Measurements from ENCODE around the gene SLC8B1.

SLC8B1 gene

GRCh38 chr12:113290506-113290905, 44.4 kb downstream of the SLC8B1 start:
- TF ChIP-seq MAX (IDR thresholded peaks at IDR 0.05; ENCODE audit: low read depth, low read length) (no peak), CTCF (IDR thresholded peaks at IDR 0.05; ENCODE audit: low read depth, low read length) (no peak), POLR2A (IDR thresholded peaks at IDR 0.05; ENCODE audit: extremely low read depth, insufficient read length) (no peak), MYC (IDR thresholded peaks at IDR 0.05; ENCODE audit: low read depth, low read length) (no peak)
- no peak for DNase-seq (ENCODE audit: low read depth)
- H3K4me3 ChIP-seq (ENCODE audit: low read depth, low read length), result no peak overlapping the region

- no peak for DNase-seq (ENCODE audit: low read depth)
- H3K4me3 ChIP-seq (ENCODE audit: low read depth, low read length), result no peak overlapping the region
- TF ChIP-seq MYC (IDR thresholded peaks at IDR 0.05; ENCODE audit: low read depth, low read length) (no peak), MAX (IDR thresholded peaks at IDR 0.05; ENCODE audit: low read depth, low read length) (no peak), POLR2A (IDR thresholded peaks at IDR 0.05; ENCODE audit: extremely low read depth, insufficient read length) (no peak), CTCF (IDR thresholded peaks at IDR 0.05; ENCODE audit: low read depth, low read length) (no peak)
These were observed 45.5 kb downstream of the SLC8B1 start for GRCh38 chr12:113289361-113289760.

GRCh38 chr12:113287899-113288282, 47.0 kb downstream of the SLC8B1 start:
- no peak overlapping the region for H3K4me3 ChIP-seq (ENCODE audit: low read depth, low read length)
- no peak for TF ChIP-seq CTCF (IDR thresholded peaks at IDR 0.05; ENCODE audit: low read depth, low read length)
- TF ChIP-seq MYC (IDR thresholded peaks at IDR 0.05; ENCODE audit: low read depth, low read length), result no peak
- TF ChIP-seq POLR2A (IDR thresholded peaks at IDR 0.05; ENCODE audit: extremely low read depth, insufficient read length), result no peak
- no peak for TF ChIP-seq MAX (IDR thresholded peaks at IDR 0.05; ENCODE audit: low read depth, low read length)
- DNase-seq (ENCODE audit: low read depth), result no peak

GRCh38 chr12:113287146-113287898, 47.6 kb downstream of the SLC8B1 start:
- DNase-seq (ENCODE audit: low read depth), result no peak
- no peak for TF ChIP-seq CTCF (IDR thresholded peaks at IDR 0.05; ENCODE audit: low read depth, low read length)
- TF ChIP-seq MAX (IDR thresholded peaks at IDR 0.05; ENCODE audit: low read depth, low read length), result no peak
- no peak for TF ChIP-seq POLR2A (IDR thresholded peaks at IDR 0.05; ENCODE audit: extremely low read depth, insufficient read length)
- TF ChIP-seq MYC (IDR thresholded peaks at IDR 0.05; ENCODE audit: low read depth, low read length), result no peak
- H3K4me3 ChIP-seq (ENCODE audit: low read depth, low read length), result no peak overlapping the region

- no peak for TF ChIP-seq POLR2A (IDR thresholded peaks at IDR 0.05; ENCODE audit: extremely low read depth, insufficient read length)
- no peak for TF ChIP-seq CTCF (IDR thresholded peaks at IDR 0.05; ENCODE audit: low read depth, low read length)
- no peak for TF ChIP-seq MYC (IDR thresholded peaks at IDR 0.05; ENCODE audit: low read depth, low read length)
- no peak for TF ChIP-seq MAX (IDR thresholded peaks at IDR 0.05; ENCODE audit: low read depth, low read length)
- DNase-seq (ENCODE audit: low read depth), result no peak
- no peak overlapping the region for H3K4me3 ChIP-seq (ENCODE audit: low read depth, low read length)
These were observed 48.2 kb downstream of the SLC8B1 start for GRCh38 chr12:113286712-113287111.
